Heart right ventricle (tissue), 16 donors: ENCODE results near the gene HYI. TPM values are rescaled to one million over a fixed set of nuclear protein-coding genes. Genes with fewer than 3 reads are reported as not detected.

Source experiments
- ATAC-seq, 8 donors: fragments of 200-7000 bp; cut with Tn5 transposase; one replicate each; pipeline ENCODE4 v1.9.1; 2020; ENCODE audit warnings: mild to moderate bottlenecking in 8 of 8, moderate library complexity in 8 of 8, moderate number of reproducible peaks in 1 of 8
- DNase-seq, 2 donors: peaks; one replicate each; pipeline ENCODE4 v3.0.0-alpha.2; 2020
- H3K27ac ChIP-seq, 10 donors: fragments of 200-600 bp; sonication (generic) in 2 of 10; one replicate each; pipeline versions ENCODE4 v1.5.0 to v1.8.0; 2020 to 2022; ENCODE audit warnings: mild to moderate bottlenecking in 3 of 10
- H3K27me3 ChIP-seq, 7 donors: fragments of 200-600 bp; one replicate each; pipeline ENCODE4 v1.8.0; 2021 to 2022; ENCODE audit warnings: mild to moderate bottlenecking in 2 of 7
- H3K36me3 ChIP-seq, 9 donors: fragments of 200-600 bp; sonication (generic) in 1 of 9; one replicate each; pipeline versions ENCODE4 v1.5.0 to v1.8.0; 2020 to 2022; ENCODE audit warnings: mild to moderate bottlenecking in 2 of 9
- H3K4me1 ChIP-seq, 9 donors: fragments of 200-600 bp; sonication (generic) in 1 of 9; one replicate each; pipeline versions ENCODE4 v1.5.0 to v1.8.0; 2020 to 2022; ENCODE audit warnings: mild to moderate bottlenecking in 4 of 9
- H3K4me3 ChIP-seq, 10 donors: fragments of 200-600 bp; sonication (generic) in 2 of 10; one replicate each; pipeline versions ENCODE4 v1.5.0 to v1.8.0; 2020 to 2022; ENCODE audit warnings: mild to moderate bottlenecking in 7 of 10, moderate library complexity in 2 of 10
- H3K9me3 ChIP-seq, 11 donors: fragments of 200-600 bp in 10 of 11; sonication (generic) in 2 of 11; one replicate each; pipeline versions ENCODE4 v1.5.0 to v1.8.0; 2013 to 2022; ENCODE audit warnings: mild to moderate bottlenecking in 2 of 11, control low read depth in 1 of 11, moderate library complexity in 1 of 11
- WGBS, 2 donors: extraction: QIAGEN DNeasy Blood & Tissue Kit; methylation state at CpG; one replicate each; pipeline ENCODE4 v1.1.7; 2013; ENCODE audit warnings: inconsistent platforms in 1 of 2; 5-methylcytosine and 5-hydroxymethylcytosine counted together
- intact Hi-C, 10 donors: fragments of 100-400 bp; cut with DNase I; formaldehyde crosslinking; loops; one replicate each; pipeline versions ENCODE4 v1.11.1 to v1.14.2; 2022
- polyA plus RNA-seq, 2 donors: library from polyadenylated mRNA; stranded (reverse); fragments of 200-250 nt; gene quantifications; one replicate each; pipeline ENCODE4 v1.2.3, GENCODE V29; 2013
- total RNA-seq, 10 donors: library from RNA; stranded (reverse); fragmentation: NEBNext Ultra II Directional in 3 of 10; extraction: Animal tissue kit (Norgen Biotek cat#: 25700) in 3 of 10; gene quantifications; one replicate each; pipeline versions ENCODE4 v1.2.1 to v1.2.4, GENCODE V29; 2021 to 2023
- TF ChIP-seq, protein P1 (sequence below), 9 donors: fragments of 200-600 bp; sonication (generic) in 2 of 9; IDR thresholded peaks; one replicate each; pipeline versions ENCODE4 v1.5.0 to v1.8.0; 2021 to 2022; ENCODE audit warnings: antibody characterized with exemption in 9 of 9, mild to moderate bottlenecking in 5 of 9, moderate library complexity in 1 of 9
- donor health status: Arrhythmogenic right ventricular cardiomyopathy.
- donor health status: ischemic (EF 13 %, LVEDD 7.1; RV severe dilation, severe dysfunction).
- donor health status: healthy with polysubstance abuse.
- donor health status: DM: no; HTN: yes; CAD: no.
- donor health status: DM: no; HTN: no; CAD: no.
- donor health status: ischemic (EF 25% LVEDD 6.9; RV normal size, moderate dysfunction).
- donor health status: ischemic (EF 25% LVEDD 5.7; RV mildly dilated, moderate dysfunction).
- donor health status: healthy.
- donor health status: DM: yes; HTN: yes; CAD: no.
- donor health status: Ischemic cardiomyopathy.
- donor health status: ischemic (EF 35%, LVEDD 5.7; RV mildly dilated, moderate dysfunction).
- donor health status: nonischemic (EF 11% LVEDD 7.7; RV severe dilation, severe dysfunction).
- donor health status: DM: yes; HTN: yes; CAD: no.
- donor health status: PGD.
- donor health status: ischemic (EF 29% LVEDD 5.4; RV normal size, mild dysfunction).
- donor health status: nonischemic (EF 23%, LVEDD 6.1; RV moderate dilation, normal function).

Gene HYI
- total and polyA plus RNA-seq, 12 donors = 13.1 to 67.4 (median 19.9) TPM

GRCh38 chr1:43439781-43440180 is 13.9 kb downstream of the HYI start:
- no peak for ATAC-seq
- H3K9me3 ChIP-seq = no peaks in the 10 kb centered on the region
- H3K27me3 ChIP-seq = no peaks in the 10 kb centered on the region
- 96 to 98% methylated on average over 7 of the region's 7 CpGs for WGBS, 2 donors
- peaks cover 0 to 16% (median 5%) of the 10 kb centered on the region in 9 donors for H3K4me1 ChIP-seq
- DNase-seq = no peak
- TF ChIP-seq, protein P1, sequence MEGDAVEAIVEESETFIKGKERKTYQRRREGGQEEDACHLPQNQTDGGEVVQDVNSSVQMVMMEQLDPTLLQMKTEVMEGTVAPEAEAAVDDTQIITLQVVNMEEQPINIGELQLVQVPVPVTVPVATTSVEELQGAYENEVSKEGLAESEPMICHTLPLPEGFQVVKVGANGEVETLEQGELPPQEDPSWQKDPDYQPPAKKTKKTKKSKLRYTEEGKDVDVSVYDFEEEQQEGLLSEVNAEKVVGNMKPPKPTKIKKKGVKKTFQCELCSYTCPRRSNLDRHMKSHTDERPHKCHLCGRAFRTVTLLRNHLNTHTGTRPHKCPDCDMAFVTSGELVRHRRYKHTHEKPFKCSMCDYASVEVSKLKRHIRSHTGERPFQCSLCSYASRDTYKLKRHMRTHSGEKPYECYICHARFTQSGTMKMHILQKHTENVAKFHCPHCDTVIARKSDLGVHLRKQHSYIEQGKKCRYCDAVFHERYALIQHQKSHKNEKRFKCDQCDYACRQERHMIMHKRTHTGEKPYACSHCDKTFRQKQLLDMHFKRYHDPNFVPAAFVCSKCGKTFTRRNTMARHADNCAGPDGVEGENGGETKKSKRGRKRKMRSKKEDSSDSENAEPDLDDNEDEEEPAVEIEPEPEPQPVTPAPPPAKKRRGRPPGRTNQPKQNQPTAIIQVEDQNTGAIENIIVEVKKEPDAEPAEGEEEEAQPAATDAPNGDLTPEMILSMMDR (IDR thresholded peaks at IDR 0.05) = no peak
- intact Hi-C loops = no loop called here
- no peak overlapping the region for H3K4me3 ChIP-seq
- peaks cover 0 to 100% (median 52%) of the 10 kb centered on the region in 9 donors for H3K36me3 ChIP-seq
- H3K27ac ChIP-seq = no peak overlapping the region

DNA sequence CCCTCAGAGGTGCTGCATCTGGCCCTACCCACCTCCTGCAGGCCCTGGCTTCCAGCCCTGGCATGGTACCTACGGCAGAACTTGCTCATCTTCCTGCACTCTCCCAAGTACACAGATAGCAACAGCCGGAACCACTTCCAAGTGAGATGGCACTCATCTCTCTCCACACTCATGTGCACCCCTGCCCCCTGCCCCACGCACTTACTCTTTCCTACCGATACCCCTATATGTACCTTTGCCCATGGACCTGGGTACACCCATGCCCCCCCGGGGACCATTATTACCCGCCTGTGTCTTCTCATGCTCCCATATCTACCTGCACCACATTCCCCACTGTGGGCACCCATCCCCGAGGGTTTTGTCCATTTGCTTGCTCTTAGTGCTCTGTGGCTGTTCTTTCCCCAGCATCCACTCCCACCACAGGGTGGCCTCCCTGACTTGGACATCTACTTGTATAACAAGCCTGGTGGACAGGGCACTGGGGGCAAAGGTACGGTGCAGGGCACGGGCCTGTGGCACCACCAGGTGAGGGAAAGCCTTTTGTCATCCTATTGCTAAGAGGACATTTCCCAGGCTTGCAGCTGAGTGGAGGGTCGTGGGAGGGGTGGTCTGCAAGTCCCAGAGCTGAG is 14.7 kb downstream of the HYI start:
- H3K9me3 ChIP-seq = no peaks in the 10 kb centered on the region
- whole genome bisulfite sequencing, 2 donors = 91% methylated on average over 10 of the region's 10 CpGs
- TF ChIP-seq, protein P1 (IDR thresholded peaks at IDR 0.05) = no peak
- peaks cover 0 to 100% (median 48%) of the 10 kb centered on the region in 9 donors for H3K36me3 ChIP-seq
- no peak overlapping the region for H3K4me3 ChIP-seq
- H3K27me3 ChIP-seq = no peaks in the 10 kb centered on the region
- DNase-seq (no peak), ATAC-seq (no peak)
- peaks cover 0 to 16% (median 5%) of the 10 kb centered on the region in 9 donors for H3K4me1 ChIP-seq
- no peak overlapping the region for H3K27ac ChIP-seq
- intact Hi-C loops = no loop called here

GRCh38 chr1:43438576-43438952 is 15.2 kb downstream of the HYI start:
- 95% methylated on average over 8 of the region's 8 CpGs for WGBS, 2 donors
- no peak for DNase-seq
- intact Hi-C loops = no loop called here
- no peaks in the 10 kb centered on the region for H3K9me3 ChIP-seq
- TF ChIP-seq, protein P1 (IDR thresholded peaks at IDR 0.05) = no peak
- H3K27ac ChIP-seq = no peak overlapping the region
- H3K36me3 ChIP-seq = peaks cover 0 to 100% (median 49%) of the 10 kb centered on the region in 9 donors
- no peak for ATAC-seq
- peaks cover 0 to 16% (median 5%) of the 10 kb centered on the region in 9 donors for H3K4me1 ChIP-seq
- H3K4me3 ChIP-seq = no peak overlapping the region
- no peaks in the 10 kb centered on the region for H3K27me3 ChIP-seq

DNA sequence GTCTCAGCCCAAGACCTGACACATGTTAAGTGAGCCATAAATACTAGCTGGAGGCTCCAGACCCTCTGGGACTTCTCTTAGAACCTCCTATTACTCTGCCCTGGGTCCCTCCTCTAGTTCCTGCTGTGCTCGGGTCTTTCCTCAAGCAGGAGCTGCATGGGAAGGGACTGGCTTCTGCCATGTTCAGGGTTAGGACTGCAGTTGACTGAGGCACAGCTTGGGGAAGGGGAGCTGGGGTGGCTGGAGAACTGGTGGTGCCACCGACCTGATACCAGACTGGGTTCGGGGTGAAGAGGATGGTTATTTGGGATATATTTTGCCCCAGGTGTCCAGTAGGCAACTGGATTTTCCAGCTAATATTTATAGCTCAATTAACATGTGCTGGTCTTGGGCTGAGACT is 15.7 kb downstream of the HYI start:
- ATAC-seq (no peak), DNase-seq (no peak)
- H3K27me3 ChIP-seq = no peaks in the 10 kb centered on the region
- intact Hi-C loops = no loop called here
- H3K9me3 ChIP-seq = no peaks in the 10 kb centered on the region
- H3K4me1 ChIP-seq = peaks cover 0 to 16% (median 5%) of the 10 kb centered on the region in 9 donors
- H3K27ac ChIP-seq = no peak overlapping the region
- no peak overlapping the region for H3K4me3 ChIP-seq
- WGBS, 2 donors = 93 to 95% methylated on average over 3 of the region's 3 CpGs
- H3K36me3 ChIP-seq = peaks cover 0 to 100% (median 47%) of the 10 kb centered on the region in 9 donors
- TF ChIP-seq, protein P1 (IDR thresholded peaks at IDR 0.05) = no peak
